WTC11 (cell line): ENCODE results near the gene FANCE. TPM values are rescaled to one million over a fixed set of nuclear protein-coding genes. Genes with fewer than 3 reads are reported as not detected.

Experiments
- ATAC-seq: fragments of 200-7000 bp; cut with Tn5 transposase; 2 replicates; pipeline ENCODE4 v1.10.0; 2021; ENCODE audit warnings: mild to moderate bottlenecking, moderate library complexity
- CTCF ChIA-PET: fragments of 300-600 bp; sonication (Branson Sonifier 250); formaldehyde crosslinking; loops from one replicate; lab custom pipeline; 2021; ENCODE audit warnings: antibody characterized with exemption; lab: Charles Lee
- POLR2A ChIA-PET: fragments of 350-600 bp; sonication (Branson Sonifier 250); formaldehyde crosslinking; loops from one replicate; lab custom pipeline; 2021; ENCODE audit warnings: antibody characterized with exemption; lab: Charles Lee
- DNase-seq: peaks from one replicate; pipeline ENCODE4 v3.0.0; 2021; ENCODE audit warnings: low spot score
- H3K27ac Mint-ChIP-seq: 2 replicates; pipeline ENCODE4 v1.8.0; 2021; ENCODE audit warnings: mixed read lengths
- H3K27me3 Mint-ChIP-seq: 2 replicates; pipeline ENCODE4 v1.8.0; 2021; ENCODE audit warnings: low read depth, mild to moderate bottlenecking, moderate library complexity, mixed read lengths
- H3K36me3 Mint-ChIP-seq: 2 replicates; pipeline ENCODE4 v1.8.0; 2021; ENCODE audit warnings: mixed read lengths
- H3K4me1 Mint-ChIP-seq: 2 replicates; pipeline ENCODE4 v1.8.0; 2022; ENCODE audit warnings: mixed read lengths
- H3K4me3 Mint-ChIP-seq: 2 replicates; pipeline ENCODE4 v1.8.0; 2021; ENCODE audit warnings: mild to moderate bottlenecking, moderate library complexity, mixed read lengths
- H3K9me3 Mint-ChIP-seq: 2 replicates; pipeline ENCODE4 v1.8.0; 2021; ENCODE audit warnings: mixed read lengths
- ERG ChIP-seq: fragments of 250-450 bp; sonication (Bioruptor Pico); IDR thresholded peaks from 2 replicates; pipeline ENCODE4 v1.8.0; 2021; ENCODE audit warnings: mild to moderate bottlenecking
- ESRRA ChIP-seq: sonication (generic); formaldehyde crosslinking; IDR thresholded peaks from 2 replicates; pipeline ENCODE4 v1.8.1; 2022; ENCODE audit warnings: mild to moderate bottlenecking, missing genetic modification reagents, borderline replicate concordance
- FOXP1 ChIP-seq: sonication (generic); formaldehyde crosslinking; IDR thresholded peaks from 2 replicates; pipeline ENCODE4 v1.8.0; 2022; ENCODE audit warnings: missing genetic modification reagents, mild to moderate bottlenecking, moderate library complexity, borderline replicate concordance
- FOXP4 ChIP-seq: sonication (generic); formaldehyde crosslinking; IDR thresholded peaks from 2 replicates; pipeline ENCODE4 v1.8.0; 2022; ENCODE audit warnings: mild to moderate bottlenecking, missing genetic modification reagents
- GABPB1 ChIP-seq: sonication (generic); formaldehyde crosslinking; IDR thresholded peaks from 2 replicates; pipeline ENCODE4 v1.8.1; 2023; ENCODE audit warnings: mild to moderate bottlenecking, missing genetic modification reagents
- GRHL2 ChIP-seq: fragments of 250-450 bp; sonication (Bioruptor Pico); IDR thresholded peaks from 2 replicates; pipeline ENCODE4 v1.8.0; 2022; ENCODE audit warnings: mild to moderate bottlenecking, moderate library complexity; ENCODE audit not compliant: insufficient replicate concordance, severe bottlenecking
- KAT7 ChIP-seq: sonication (generic); formaldehyde crosslinking; IDR thresholded peaks from 2 replicates; pipeline ENCODE4 v1.8.1; 2023; ENCODE audit warnings: missing genetic modification reagents, mild to moderate bottlenecking, borderline replicate concordance
- NFYB ChIP-seq: sonication (generic); formaldehyde crosslinking; conservative IDR thresholded peaks from 2 replicates; pipeline ENCODE4 v1.8.0; 2022; ENCODE audit warnings: low read depth, missing genetic modification reagents
- SMAD3 ChIP-seq: sonication (generic); formaldehyde crosslinking; IDR thresholded peaks from 2 replicates; pipeline ENCODE4 v1.8.0; 2022; ENCODE audit warnings: missing genetic modification reagents, mild to moderate bottlenecking, borderline replicate concordance
- SP1 ChIP-seq: sonication (generic); formaldehyde crosslinking; conservative IDR thresholded peaks from 2 replicates; pipeline ENCODE4 v1.8.1; 2022; ENCODE audit warnings: missing genetic modification reagents
- ZNF219 ChIP-seq: sonication (generic); formaldehyde crosslinking; IDR thresholded peaks from 2 replicates; pipeline ENCODE4 v1.8.0; 2023; ENCODE audit warnings: missing genetic modification reagents, mild to moderate bottlenecking, borderline replicate concordance
- ZNF317 ChIP-seq: sonication (generic); formaldehyde crosslinking; IDR thresholded peaks from 2 replicates; pipeline ENCODE4 v1.8.1; 2023; ENCODE audit warnings: low read depth, mild to moderate bottlenecking, moderate library complexity, missing genetic modification reagents, borderline replicate concordance
- ZNF396 ChIP-seq: fragments of 250-450 bp; sonication (Bioruptor Pico); IDR thresholded peaks from 2 replicates; pipeline ENCODE4 v1.8.0; 2021; ENCODE audit warnings: mild to moderate bottlenecking, moderate library complexity, borderline replicate concordance
- total RNA-seq: library from RNA; stranded (reverse); gene quantifications from 3 replicates; pipeline ENCODE4 v1.2.3, GENCODE V29; 2021
- TF ChIP-seq, protein P1 (sequence below): sonication (generic); formaldehyde crosslinking; IDR thresholded peaks from 2 replicates; pipeline ENCODE4 v1.8.0; 2023; ENCODE audit warnings: missing genetic modification reagents
- TF ChIP-seq, protein P2 (sequence below): fragments of 250-450 bp; sonication (Bioruptor Pico); IDR thresholded peaks from 2 replicates; pipeline ENCODE4 v2.1.2; 2022; ENCODE audit warnings: mild to moderate bottlenecking, moderate library complexity
- TF ChIP-seq, protein P3 (sequence below): sonication (generic); formaldehyde crosslinking; IDR thresholded peaks from 2 replicates; pipeline ENCODE4 v1.8.0; 2022; ENCODE audit warnings: mild to moderate bottlenecking, missing genetic modification reagents

The FANCE gene
- total RNA-seq, 1 experiment from 2014 or later: 22.3 TPM

DNA sequence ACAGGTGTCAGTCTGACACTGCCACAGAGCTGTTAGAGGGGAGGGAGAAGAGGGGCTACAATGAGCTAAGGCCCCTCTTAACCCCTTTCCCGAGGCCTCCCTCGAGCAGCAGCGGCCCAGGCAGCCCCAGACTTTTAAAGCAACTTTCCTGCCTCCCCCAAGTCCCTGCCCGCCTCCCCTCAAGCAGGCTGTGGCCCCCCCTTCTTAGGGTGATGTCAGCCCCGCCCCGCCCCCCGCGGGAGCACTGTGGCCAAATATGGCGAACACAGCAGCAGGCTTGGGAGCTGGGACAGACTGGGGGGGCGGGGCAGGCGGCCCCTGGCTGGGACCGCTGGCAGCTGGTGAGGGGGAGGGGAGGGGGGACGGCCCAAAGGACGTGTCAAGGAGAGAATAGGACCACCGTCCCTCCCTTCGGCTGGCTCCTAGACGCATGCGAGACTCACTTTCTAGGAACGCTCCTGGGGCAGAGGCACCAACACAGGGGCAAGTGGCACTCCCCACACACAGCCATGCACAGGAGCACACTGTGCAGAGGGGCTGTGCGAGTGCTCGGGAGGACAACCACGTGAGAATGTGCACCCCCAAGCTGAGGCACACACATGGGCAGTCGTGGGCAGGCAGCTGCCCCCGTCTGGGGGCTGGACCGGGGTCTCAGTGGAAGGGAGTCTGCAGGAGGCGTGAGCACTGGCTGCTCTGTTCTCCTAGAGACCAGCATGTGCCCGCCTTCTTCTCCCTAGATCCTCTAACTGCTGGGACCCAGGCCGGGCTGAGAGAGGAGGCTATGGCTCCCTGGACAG, 38.1 kb downstream of the FANCE start (continued):
- TF ChIP-seq, protein P1, sequence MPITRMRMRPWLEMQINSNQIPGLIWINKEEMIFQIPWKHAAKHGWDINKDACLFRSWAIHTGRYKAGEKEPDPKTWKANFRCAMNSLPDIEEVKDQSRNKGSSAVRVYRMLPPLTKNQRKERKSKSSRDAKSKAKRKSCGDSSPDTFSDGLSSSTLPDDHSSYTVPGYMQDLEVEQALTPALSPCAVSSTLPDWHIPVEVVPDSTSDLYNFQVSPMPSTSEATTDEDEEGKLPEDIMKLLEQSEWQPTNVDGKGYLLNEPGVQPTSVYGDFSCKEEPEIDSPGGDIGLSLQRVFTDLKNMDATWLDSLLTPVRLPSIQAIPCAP (CRISPR knock-in tag): no peak
- TF ChIP-seq ESRRA: no peak
- TF ChIP-seq FOXP1 (CRISPR knock-in tag): peak; percentile 70; the same call in 1 of the 2 replicates
- TF ChIP-seq ZNF219 (CRISPR knock-in tag): no peak
- TF ChIP-seq, protein P2, sequence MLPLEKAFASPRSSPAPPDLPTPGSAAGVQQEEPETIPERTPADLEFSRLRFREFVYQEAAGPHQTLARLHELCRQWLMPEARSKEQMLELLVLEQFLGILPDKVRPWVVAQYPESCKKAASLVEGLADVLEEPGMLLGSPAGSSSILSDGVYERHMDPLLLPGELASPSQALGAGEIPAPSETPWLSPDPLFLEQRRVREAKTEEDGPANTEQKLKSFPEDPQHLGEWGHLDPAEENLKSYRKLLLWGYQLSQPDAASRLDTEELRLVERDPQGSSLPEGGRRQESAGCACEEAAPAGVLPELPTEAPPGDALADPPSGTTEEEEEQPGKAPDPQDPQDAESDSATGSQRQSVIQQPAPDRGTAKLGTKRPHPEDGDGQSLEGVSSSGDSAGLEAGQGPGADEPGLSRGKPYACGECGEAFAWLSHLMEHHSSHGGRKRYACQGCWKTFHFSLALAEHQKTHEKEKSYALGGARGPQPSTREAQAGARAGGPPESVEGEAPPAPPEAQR (CRISPR knock-in tag): no peak
- no peak for TF ChIP-seq FOXP4 (CRISPR knock-in tag)
- no peak for TF ChIP-seq ZNF396 (CRISPR knock-in tag)
- no peak for TF ChIP-seq NFYB (CRISPR knock-in tag)
- TF ChIP-seq, protein P3, sequence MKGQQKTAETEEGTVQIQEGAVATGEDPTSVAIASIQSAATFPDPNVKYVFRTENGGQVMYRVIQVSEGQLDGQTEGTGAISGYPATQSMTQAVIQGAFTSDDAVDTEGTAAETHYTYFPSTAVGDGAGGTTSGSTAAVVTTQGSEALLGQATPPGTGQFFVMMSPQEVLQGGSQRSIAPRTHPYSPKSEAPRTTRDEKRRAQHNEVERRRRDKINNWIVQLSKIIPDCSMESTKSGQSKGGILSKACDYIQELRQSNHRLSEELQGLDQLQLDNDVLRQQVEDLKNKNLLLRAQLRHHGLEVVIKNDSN (CRISPR knock-in tag): no peak
- TF ChIP-seq ZNF317 (CRISPR knock-in tag): no peak
- TF ChIP-seq, all 79 proteins: peak for 5

GRCh38 chr6:35490821-35491557, 38.9 kb downstream of the FANCE start:
- no peak for ATAC-seq
- Mint-ChIP-seq H3K4me1 (peaks cover 80% of the 10 kb centered on the region), H3K4me3 (peak overlapping the region; percentile 72), H3K9me3 (no peaks in the 10 kb centered on the region), H3K27ac (peak overlapping the region; percentile 97), H3K36me3 (no peaks in the 10 kb centered on the region), H3K27me3 (peaks cover 10% of the 10 kb centered on the region)
- no peak for DNase-seq
- CTCF ChIA-PET: interaction anchor here (1.0 to 1.8 kb wide), 4 partner anchors 31 to 245 kb away, joined by 3 to 8 read pairs (median 6); no protein-coding TSS in a partner anchor
- TF ChIP-seq SP1: no peak
- TF ChIP-seq KAT7 (CRISPR knock-in tag): no peak
- no peak for TF ChIP-seq ERG
- no peak for TF ChIP-seq SMAD3 (CRISPR knock-in tag)
- TF ChIP-seq GABPB1 (CRISPR knock-in tag): no peak
- no peak for TF ChIP-seq GRHL2 (CRISPR knock-in tag)
- TF ChIP-seq, protein P3 (CRISPR knock-in tag): no peak
- POLR2A ChIA-PET: interaction anchor here (1.7 to 4.2 kb wide), 2 partner anchors 19 to 23 kb away, joined by 8 to 35 read pairs; partner anchors contain the start of gene RPL10A
